Gastrocnemius medialis (tissue), 4 donors: ENCODE measurements around the gene TNFRSF18. TPM values are rescaled to one million over a fixed set of nuclear protein-coding genes. Genes with fewer than 3 reads are reported as not detected.

ENCODE experiments used
- ATAC-seq, 2 donors: fragments of 150-250 bp; one replicate each; pipeline ENCODE4 v1.9.1; 2016
- DNase-seq, 2 donors: peaks; one replicate each; pipeline ENCODE4 v3.0.0-alpha.2; 2019
- H3K27ac ChIP-seq, 4 donors: fragments of 200-600 bp; sonication (generic); 1 replicate in 1 of 4; 2 replicates in 3 of 4; pipeline ENCODE4 v1.5.1; 2016 to 2018; ENCODE audit warnings: mild to moderate bottlenecking in 2 of 4, moderate library complexity in 1 of 4
- H3K27me3 ChIP-seq, 3 donors: fragments of 200-600 bp; sonication (generic) in 2 of 3; 1 replicate in 1 of 3; 2 replicates in 2 of 3; pipeline versions ENCODE4 v1.5.1 to v1.6.0; 2016 to 2019; ENCODE audit warnings: mild to moderate bottlenecking in 1 of 3, moderate library complexity in 1 of 3
- H3K36me3 ChIP-seq, 2 donors: fragments of 200-600 bp; sonication (generic) in 1 of 2; one replicate each; pipeline ENCODE4 v1.5.1; 2017 to 2018
- H3K4me1 ChIP-seq, 2 donors: fragments of 200-600 bp; sonication (generic) in 1 of 2; one replicate each; pipeline ENCODE4 v1.5.1; 2016 to 2017; ENCODE audit warnings: mild to moderate bottlenecking in 2 of 2
- H3K4me3 ChIP-seq, 4 donors: fragments of 200-600 bp; sonication (generic) in 3 of 4; 1 replicate in 1 of 4; 2 replicates in 3 of 4; pipeline ENCODE4 v1.5.1; 2016 to 2019; ENCODE audit warnings: mild to moderate bottlenecking in 2 of 4
- H3K9me3 ChIP-seq, 3 donors: fragments of 200-600 bp; sonication (generic) in 2 of 3; 1 replicate in 1 of 3; 2 replicates in 2 of 3; pipeline ENCODE4 v1.5.1; 2016 to 2019
- CTCF ChIP-seq, 5 experiments: fragments of 450-650 bp in 3 of 5; fragments of 200-600 bp in 2 of 5; sonication (generic) in 2 of 5; IDR thresholded peaks in 4 of 5; conservative IDR thresholded peaks in 1 of 5; 1 replicate in 4 of 5; 2 replicates in 1 of 5; pipeline ENCODE4 v1.5.1; 2016 to 2019; ENCODE audit warnings: antibody characterized with exemption in 5 of 5, mild to moderate bottlenecking in 3 of 5, moderate library complexity in 3 of 5
- POLR2A ChIP-seq, 2 donors: fragments of 450-650 bp; IDR thresholded peaks; one replicate each; pipeline ENCODE4 v1.6.1; 2017; ENCODE audit warnings: antibody characterized with exemption in 2 of 2, mild to moderate bottlenecking in 2 of 2, moderate library complexity in 2 of 2
- in situ Hi-C, 4 donors: fragments of 200-750 bp; cut with MboI; loops; one replicate each; pipeline versions ENCODE4 v1.15.0 to v1.8.0; 2017; ENCODE audit warnings: low sequenced_read_pairs in 4 of 4
- intact Hi-C: fragments of 100-400 bp; cut with DNase I; formaldehyde crosslinking; loops from one replicate; pipeline ENCODE4 v1.15.1; 2023; ENCODE audit warnings: low total_unique reads
- total RNA-seq, 4 donors: library from RNA; depleted of rRNA; stranded (reverse); fragments of >200 nt; gene quantifications; one replicate each; pipeline versions ENCODE4 v1.1.0 to v1.2.3, GENCODE V29; 2016

TNFRSF18 gene
- total RNA-seq, 4 donors from 2014 or later: not detected

- Histone ChIP-seq H3K4me1 (peaks cover 0 to 4% of the 10 kb centered on the region in 2 donors), H3K27ac (peak overlapping the region in 3 of 4 donors; percentile 28 to 62 (median 50)), H3K27me3 (no peaks in the 10 kb centered on the region), H3K36me3 (peaks cover 0 to 43% of the 10 kb centered on the region in 2 donors), H3K4me3 (no peak overlapping the region), H3K9me3 (no peaks in the 10 kb centered on the region)
- no peak for ATAC-seq
- in situ Hi-C loops (no loop called here), intact Hi-C loops (no loop called here)
- no peak for DNase-seq
- TF ChIP-seq POLR2A (IDR thresholded peaks at IDR 0.05) (no peak), CTCF (IDR thresholded peaks at IDR 0.05 in 4 of 5, conservative IDR thresholded peaks at IDR 0.05 in 1 of 5) (no peak)
These were observed 9.7 kb upstream of the TNFRSF18 start for GRCh38 chr1:1215881-1216605.

DNA sequence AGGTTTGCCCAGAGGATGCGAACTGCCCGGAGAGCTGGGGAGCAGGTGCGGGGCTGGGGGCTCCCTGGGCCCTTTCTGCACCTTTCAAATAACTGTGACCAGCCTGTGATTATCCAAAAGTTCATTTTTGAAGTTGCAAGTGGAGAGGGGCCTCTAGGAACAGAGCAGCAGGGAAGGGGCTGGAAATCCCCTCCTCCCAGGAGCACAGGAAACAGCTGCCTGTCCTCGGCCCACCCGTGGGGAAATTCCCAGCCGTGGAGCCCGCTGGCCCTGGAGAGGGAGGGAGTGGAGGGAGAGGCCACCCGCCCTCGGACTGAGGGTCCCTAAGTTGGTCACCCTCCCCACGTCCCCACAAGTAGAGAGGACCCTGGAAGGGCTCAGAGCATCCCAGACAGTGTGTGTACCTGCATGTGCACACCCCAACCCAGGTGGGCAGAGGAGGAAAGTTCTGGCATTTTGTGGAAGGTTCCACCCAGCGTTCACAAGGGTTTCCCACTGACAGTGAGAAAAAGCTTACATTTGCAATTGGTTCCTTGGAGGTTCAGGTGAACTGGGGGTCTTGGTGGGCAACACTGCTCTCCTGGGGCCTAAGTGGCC is 8.8 kb upstream of the TNFRSF18 start:
- intact Hi-C loops: no loop called here
- ATAC-seq (no peak), DNase-seq (no peak)
- Histone ChIP-seq H3K4me3 (no peak overlapping the region), H3K36me3 (peaks cover 0 to 34% of the 10 kb centered on the region in 2 donors), H3K4me1 (peaks cover 0 to 4% of the 10 kb centered on the region in 2 donors), H3K9me3 (no peaks in the 10 kb centered on the region), H3K27me3 (no peaks in the 10 kb centered on the region), H3K27ac (peak overlapping the region in 1 of 4 donors; percentile 62)
- TF ChIP-seq POLR2A (IDR thresholded peaks at IDR 0.05): no peak
- no peak for TF ChIP-seq CTCF (IDR thresholded peaks at IDR 0.05 in 4 of 5, conservative IDR thresholded peaks at IDR 0.05 in 1 of 5)
- in situ Hi-C loops: no loop called here

- Histone ChIP-seq H3K4me1 (peaks cover 0 to 4% of the 10 kb centered on the region in 2 donors), H3K4me3 (peak within 1 kb of the TSS in 3 of 4 donors; percentile 7 to 49 (median 31)), H3K36me3 (peaks cover 0 to 27% of the 10 kb centered on the region in 2 donors), H3K27ac (peak within 1 kb of the TSS in 3 of 4 donors; percentile 20 to 68 (median 52)), H3K9me3 (no peaks in the 10 kb centered on the region), H3K27me3 (peaks cover 0 to 6% (median 3%) of the 10 kb centered on the region in 3 donors)
- ATAC-seq (peak in 1 of 2 donors; percentile 36), DNase-seq (no peak)
- in situ Hi-C loops: no loop called here
- no peak for TF ChIP-seq CTCF (IDR thresholded peaks at IDR 0.05 in 4 of 5, conservative IDR thresholded peaks at IDR 0.05 in 1 of 5)
- no peak for TF ChIP-seq POLR2A (IDR thresholded peaks at IDR 0.05)
- intact Hi-C loops: no loop called here
These were observed 7.2 kb upstream of the TNFRSF18 start, which contains the start of gene TNFRSF4 for GRCh38 chr1:1213345-1214265. TNFRSF4 (minus strand) TSS chr1:1214153; CDS start chr1:1214127, 26 bp downstream.

DNA sequence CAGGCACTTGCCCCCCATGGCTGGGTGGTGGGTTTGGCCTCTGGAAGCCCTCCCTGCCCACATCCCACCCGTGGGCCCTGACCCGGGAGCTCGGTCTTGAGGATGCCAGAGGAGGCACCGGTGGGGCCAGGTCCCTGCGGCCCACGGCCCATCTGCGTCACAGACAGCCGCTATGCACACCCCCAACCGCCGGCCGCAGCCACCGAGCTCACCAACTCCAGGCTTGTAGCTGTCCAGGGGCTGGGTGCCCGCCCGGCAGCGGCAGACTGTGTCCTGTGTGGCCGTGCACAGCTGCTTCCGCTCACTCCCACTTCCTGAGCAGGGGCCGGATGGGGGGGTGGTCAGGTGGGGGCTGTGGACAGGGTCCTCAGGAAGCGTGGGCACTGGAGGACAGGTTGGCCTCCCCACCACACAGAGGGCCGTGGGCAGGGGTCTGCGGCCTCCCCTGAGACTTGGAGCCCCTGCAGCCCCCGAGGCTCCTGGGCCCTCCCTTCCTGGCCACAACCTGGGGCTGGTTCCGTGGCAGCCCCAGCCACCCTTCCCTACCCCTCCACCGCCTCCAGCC is 6.5 kb upstream of the TNFRSF18 start:
- peak overlapping the region in 3 of 4 donors; percentile 24 to 49 (median 31) for H3K4me3 ChIP-seq
- peaks cover 4 to 5% of the 10 kb centered on the region in 2 donors for H3K4me1 ChIP-seq
- DNase-seq (no peak), ATAC-seq (peak; percentile 9 to 40)
- peaks cover 0 to 20% of the 10 kb centered on the region in 2 donors for H3K36me3 ChIP-seq
- TF ChIP-seq CTCF (IDR thresholded peaks at IDR 0.05 in 4 of 5, conservative IDR thresholded peaks at IDR 0.05 in 1 of 5) (no peak), POLR2A (IDR thresholded peaks at IDR 0.05) (no peak)
- H3K9me3 ChIP-seq: no peaks in the 10 kb centered on the region
- peaks cover 4 to 14% (median 9%) of the 10 kb centered on the region in 3 donors for H3K27me3 ChIP-seq
- intact Hi-C loops: no loop called here
- in situ Hi-C loops: no loop called here
- H3K27ac ChIP-seq: peak overlapping the region in 3 of 4 donors; percentile 40 to 68 (median 52)
